Right lung (tissue), 5 donors: Measurements from ENCODE around the gene BRSK2. TPM values are rescaled to one million over a fixed set of nuclear protein-coding genes. Genes with fewer than 3 reads are reported as not detected.
A peak's percentile ranks its signal among the peaks of the same experiment; 100 is the strongest.

Experiments
- DNase-seq, 2 donors: peaks; one replicate each; pipeline ENCODE4 v3.0.0-alpha.2; 2013
- polyA plus RNA-seq, 5 donors: library from polyadenylated mRNA; unstranded; fragments of 120-200 nt; gene quantifications; one replicate each; pipeline versions ENCODE4 v1.2.1 to v1.2.3, GENCODE V29; 2013; ENCODE audit warnings: inconsistent platforms in 1 of 5, low replicate concordance in 1 of 5; ENCODE audit not compliant: insufficient read length in 5 of 5, insufficient read depth in 1 of 5

The BRSK2 gene
- polyA plus RNA-seq, 5 donors: 0.55 to 1.4 (median 0.67) TPM

DNA sequence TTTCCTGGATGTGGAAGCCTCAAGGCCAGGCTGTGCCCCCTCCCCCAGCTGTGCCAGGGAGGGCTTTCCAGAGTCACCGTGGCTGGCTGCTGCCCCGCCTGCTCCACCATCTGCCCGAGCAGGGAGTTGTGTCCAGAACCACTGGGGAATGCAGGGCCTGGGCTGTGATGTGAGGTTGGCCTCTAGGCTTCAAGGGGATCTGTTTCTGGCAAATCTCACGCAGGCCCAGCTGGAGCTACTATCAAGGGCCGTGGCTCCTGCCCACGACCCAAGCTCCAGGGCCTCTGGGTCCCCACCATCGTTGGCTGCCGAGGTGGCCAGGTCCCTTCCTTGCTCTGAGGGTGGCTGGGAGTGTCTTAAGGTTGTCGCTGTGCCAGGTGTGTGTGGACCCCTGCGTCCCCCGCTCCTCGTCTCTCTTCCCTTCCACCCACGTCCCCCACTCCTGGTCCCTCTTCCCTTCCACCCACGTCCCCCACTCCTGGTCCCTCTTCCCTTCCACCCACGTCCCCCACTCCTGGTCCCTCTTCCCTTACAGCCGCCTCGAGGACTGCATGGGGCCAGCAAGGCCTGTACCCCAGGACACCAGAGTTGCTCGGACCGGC lies 6.1 kb downstream of the BRSK2 start:
- DNase-seq: no peak

- DNase-seq: no peak
Measured at GRCh38 chr11:1396375-1396841, 6.7 kb downstream of the BRSK2 start.

DNA sequence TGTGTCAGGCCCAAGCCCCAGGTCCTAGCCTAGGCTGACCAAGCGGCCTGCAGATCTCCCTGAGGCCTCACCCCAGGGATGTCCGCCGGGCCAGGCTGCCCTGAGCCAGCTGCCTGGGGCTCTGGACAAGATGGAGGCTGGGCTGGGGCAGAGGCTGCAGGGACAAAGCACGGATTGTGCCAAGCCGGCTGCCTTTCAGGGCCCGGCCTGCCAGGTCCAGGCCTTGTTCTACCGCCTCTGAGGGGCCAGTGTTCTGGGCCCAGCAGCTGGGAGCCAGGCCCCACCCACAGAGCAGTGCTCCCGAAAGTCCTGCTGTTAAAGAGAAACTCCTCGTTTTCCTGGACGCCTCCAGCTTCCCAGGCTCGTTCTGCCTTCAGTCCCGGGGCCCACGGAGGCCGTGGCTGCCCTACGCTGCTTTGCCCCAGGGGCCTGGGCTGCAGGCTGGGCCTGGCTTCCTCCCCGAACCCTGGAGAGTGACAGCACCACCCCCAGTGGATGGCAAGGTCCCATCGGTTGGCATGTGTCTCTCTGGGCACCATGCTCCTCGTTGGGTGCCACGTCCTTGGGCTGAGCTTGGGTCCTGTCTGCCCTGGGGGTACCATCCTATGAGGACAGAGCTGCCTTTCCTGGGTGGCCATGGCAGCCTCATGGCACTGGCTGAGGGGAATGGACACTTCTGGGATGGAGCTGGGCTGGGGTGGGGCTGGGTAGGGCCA lies 7.6 kb downstream of the BRSK2 start:
- DNase-seq: no peak

- DNase-seq: no peak
Measured at GRCh38 chr11:1397862-1398527, 8.3 kb downstream of the BRSK2 start.

- DNase-seq: no peak
Measured at GRCh38 chr11:1398528-1399235, 8.9 kb downstream of the BRSK2 start.

GRCh38 chr11:1399386-1400316 lies 9.9 kb downstream of the BRSK2 start:
- DNase-seq: peak in 1 of 2 donors; percentile 15

DNA sequence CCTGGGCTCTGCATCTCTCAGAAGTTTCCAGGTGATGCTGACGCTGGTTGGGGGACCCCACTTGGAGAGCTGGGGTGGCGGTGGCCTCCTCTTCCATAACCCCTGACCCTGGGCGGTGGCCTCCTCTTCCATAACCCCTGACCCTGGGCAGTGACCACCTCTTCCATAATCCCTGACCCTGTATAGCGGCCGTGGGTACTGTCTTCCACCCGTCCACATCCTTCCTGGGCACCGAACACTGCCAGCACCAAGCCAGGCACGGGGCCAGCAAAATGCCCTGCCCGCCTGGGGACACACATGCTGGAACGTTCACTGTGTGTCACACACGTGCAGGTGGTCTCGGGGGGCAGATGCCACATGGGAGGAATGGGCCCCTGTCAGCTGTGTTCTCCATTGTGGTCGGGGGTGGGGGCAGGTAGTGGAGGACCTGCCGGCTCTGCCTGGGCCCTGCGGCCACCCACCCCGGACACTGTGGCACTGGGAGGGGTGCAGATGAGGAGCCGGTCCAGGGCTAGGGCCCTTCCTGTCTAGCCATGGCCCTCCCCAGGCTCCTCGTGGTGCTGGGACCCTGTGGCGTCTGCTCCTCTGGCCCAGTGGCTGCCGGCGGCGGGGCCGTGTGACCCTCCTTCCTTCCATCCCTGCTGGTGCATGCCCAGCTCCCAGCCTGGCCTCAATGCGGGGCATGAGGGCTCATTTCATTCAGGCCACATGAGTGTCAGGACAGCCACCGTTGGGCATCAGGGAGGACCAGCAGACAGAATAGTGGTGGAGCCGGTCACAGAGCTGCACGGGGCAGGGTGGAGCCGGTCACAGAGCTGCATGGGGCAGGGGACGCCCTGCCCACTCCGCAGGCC lies 10.8 kb downstream of the BRSK2 start:
- no peak for DNase-seq

- no peak for DNase-seq
Measured at GRCh38 chr11:1401171-1401445, 11.4 kb downstream of the BRSK2 start.

DNA sequence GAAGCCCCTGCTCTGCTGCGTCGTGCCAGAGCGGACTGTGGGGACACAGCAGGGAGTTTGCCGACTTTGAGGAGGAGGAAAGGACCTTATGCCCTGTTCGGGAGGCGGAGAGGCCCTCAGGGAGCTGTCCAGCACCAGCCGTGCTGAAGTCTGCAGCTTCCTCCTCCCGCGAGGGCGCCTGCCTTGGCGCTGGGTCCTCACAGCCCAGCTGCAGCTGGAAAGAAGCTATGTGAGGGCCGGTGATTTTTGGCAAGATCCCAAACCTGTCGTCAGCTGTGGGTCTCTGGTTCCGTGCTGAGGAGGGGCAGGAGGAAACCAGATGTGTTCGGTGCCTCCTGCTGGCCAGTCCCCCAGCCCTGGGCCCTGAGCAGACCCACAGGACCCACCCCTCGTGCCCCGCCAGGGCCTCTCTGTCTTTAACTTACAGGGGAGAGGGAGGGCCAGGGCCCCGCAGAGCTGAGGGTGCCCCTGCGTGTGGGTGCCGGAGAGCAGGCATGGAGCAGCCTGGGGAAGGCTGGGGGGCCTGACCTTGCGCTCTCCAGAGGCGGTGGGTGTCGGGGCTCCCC lies 12.0 kb downstream of the BRSK2 start:
- DNase-seq: peak; percentile 73 to 77

GRCh38 chr11:1402355-1403077 lies 12.8 kb downstream of the BRSK2 start:
- no peak for DNase-seq

GRCh38 chr11:1403078-1403620 lies 13.4 kb downstream of the BRSK2 start:
- no peak for DNase-seq

DNA sequence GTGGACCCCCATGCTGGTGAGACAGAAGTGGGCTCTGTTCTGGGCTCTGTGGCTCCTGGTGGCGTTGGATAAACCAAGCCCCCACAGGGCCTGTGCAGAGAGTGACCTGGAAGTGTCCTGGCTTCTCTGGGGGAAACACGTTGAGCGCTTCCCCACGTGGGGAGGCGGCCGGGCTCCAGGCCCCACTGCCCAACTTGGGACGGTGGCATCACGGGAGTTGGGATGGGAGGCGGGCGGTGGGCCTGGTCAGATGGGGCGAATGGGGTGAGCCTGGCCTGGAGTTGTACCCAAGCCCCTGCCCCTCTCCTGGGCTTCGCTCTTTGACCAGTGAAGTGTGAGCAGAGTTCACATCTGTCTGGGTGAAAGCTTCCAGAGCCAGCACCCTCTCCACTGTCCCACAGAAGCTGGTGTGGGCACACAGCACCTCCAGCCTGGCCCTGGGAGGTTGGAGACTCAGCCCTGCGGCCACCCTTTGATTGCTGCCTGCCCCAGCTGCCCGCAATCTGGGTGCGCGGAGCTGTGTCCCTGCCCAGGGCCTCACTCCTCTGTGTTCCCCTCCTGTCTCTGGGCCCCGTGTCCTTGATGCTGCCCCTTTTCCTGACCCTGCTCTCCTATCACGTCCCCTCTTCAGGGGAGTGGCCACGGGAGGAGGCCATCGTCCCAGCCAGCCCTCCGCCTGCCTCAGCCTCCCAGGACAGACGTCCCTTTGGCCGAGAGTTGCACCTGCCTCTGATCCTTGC lies 14.2 kb downstream of the BRSK2 start:
- DNase-seq: no peak

DNA sequence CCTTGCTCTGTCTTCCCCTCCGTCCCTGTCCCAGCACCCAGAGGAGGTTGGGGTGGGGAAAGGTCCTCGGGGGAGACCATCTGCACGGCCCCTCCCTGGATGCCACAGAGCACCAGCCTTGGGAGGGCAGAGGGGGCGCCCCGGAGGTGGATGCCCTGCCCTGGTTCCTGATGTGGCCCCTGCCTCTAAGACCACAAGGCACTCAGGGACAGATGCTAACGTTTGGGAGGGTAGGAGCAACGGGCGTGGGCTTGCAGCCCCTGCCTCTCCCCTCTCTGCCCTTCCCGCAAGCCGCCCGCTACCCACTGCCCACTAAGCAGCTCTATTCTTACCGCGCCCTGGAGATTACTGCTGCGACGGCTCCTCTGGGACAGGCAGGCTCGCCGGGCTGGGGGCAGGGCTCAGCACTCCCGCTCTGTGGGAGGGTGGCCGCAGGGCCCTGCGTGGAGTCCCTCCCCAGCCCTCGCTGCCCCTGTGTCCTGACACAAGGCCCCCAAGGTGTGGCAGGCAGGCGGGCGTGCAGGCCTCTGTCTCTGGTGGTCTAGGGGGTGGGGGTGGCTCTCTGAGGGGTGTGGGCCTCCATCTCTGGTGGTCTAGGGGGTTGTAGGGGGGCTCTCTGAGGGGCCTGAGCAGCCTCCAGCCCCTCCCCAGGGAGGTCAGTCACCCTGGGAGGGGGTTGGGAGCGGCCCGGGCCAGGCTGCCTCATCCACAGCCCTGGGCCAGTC lies 14.9 kb downstream of the BRSK2 start:
- no peak for DNase-seq

DNA sequence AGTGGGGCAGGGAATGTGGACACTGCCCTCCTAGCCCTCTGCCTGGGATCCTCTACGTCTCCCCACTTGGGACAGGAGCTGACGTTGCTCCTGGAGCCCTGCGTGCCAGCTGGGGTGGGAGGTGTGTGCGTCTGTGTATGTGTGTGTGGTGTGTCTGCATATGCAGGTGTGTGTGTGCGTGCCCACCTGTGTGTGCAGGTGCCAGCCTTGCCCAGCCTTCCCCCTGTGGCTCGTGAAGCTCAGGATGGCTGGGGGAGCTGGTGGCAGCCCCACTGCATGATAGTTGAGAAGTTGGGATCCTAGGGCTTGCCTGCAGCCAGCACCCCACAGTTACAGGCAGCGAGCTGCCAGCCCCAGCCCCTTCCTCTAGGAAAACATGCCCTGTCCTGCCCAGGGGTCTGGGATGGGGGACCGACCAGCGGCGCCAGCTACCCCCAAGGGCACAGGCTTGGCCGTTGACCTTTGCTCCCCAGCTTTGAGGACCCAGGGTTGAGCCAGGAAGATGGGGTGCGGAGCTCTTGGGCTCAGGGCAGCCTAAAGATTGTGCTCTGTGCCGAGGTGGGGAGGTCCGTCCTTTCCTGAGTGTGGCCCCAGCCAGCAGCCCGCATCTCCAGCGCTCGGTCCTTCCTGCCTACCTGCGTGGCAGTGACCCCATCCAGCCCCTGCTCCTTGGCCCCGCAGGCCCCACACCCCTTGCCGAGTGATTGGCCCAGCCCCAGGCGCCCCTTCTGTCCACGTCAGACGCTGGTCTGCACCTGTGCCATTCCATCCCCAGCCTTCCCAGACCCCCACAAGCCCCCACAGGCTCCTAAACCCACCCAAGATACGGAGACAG lies 15.7 kb downstream of the BRSK2 start:
- no peak for DNase-seq

- no peak for DNase-seq
Measured at GRCh38 chr11:1406571-1407485, 17.1 kb downstream of the BRSK2 start.

DNA sequence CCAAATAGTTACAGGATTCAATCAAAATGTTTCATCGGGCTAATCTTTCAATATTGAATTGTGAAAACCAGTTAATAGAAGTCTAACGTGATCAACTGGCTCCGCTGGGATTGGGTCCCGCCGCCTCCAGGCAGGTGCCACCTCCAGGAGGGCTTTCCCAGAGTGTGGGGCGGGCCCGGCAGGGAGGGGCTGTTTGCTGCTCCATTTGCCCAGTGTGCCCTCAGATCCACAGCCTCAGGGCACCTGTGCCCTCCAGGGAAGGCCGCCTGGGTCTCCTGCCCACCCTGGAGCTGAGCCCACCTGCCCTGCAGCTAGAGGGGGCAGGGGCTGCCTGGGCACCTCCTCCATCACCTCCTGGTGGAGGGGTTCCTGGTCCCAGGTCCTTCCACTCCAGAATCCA lies 17.9 kb downstream of the BRSK2 start:
- DNase-seq: no peak
